ENCODE results near the gene FAM83C.

DNA sequence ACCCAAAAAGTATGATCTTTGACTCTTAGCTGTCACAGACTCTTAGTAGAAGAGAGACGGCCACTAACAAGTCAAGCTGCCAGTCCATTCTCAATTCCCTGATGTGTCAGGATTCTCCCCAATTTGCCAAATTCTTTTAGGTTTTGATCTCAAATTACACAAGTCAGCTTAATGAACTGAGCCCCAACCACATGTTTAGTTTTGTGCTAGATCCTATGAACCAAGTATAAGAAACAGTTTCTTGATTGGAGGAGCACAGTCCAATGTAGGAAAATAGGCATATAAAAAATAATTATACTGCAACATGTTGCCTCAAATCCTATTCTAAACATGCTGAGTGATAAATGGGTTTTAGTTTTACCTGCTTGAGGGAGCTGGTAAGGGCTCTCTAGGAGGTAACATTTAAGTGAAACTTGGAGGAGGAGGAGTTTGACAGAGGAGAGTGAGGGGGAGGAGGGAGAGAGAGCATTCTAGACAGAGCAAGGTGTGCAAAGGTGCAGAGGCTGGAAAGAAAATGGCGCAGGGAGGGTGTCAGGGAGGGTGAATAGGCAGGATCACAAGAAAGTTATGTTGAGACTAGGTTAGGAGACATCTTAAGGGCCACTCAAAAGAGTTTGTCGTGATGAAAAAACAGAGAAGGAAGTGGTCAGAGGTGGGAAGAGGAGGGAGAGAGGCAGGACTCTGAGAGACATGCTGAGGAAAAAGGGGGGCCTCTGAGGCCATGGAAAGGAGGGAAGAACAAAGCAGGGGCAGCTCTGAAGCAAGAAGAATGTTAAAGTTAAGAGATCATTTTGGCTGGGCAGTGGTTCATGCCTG is 22.8 kb upstream of the FAM83C start:
- TF ChIP-seq, protein P1, sequence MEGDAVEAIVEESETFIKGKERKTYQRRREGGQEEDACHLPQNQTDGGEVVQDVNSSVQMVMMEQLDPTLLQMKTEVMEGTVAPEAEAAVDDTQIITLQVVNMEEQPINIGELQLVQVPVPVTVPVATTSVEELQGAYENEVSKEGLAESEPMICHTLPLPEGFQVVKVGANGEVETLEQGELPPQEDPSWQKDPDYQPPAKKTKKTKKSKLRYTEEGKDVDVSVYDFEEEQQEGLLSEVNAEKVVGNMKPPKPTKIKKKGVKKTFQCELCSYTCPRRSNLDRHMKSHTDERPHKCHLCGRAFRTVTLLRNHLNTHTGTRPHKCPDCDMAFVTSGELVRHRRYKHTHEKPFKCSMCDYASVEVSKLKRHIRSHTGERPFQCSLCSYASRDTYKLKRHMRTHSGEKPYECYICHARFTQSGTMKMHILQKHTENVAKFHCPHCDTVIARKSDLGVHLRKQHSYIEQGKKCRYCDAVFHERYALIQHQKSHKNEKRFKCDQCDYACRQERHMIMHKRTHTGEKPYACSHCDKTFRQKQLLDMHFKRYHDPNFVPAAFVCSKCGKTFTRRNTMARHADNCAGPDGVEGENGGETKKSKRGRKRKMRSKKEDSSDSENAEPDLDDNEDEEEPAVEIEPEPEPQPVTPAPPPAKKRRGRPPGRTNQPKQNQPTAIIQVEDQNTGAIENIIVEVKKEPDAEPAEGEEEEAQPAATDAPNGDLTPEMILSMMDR (IDR thresholded peaks at IDR 0.05 in 2 of 3, conservative IDR thresholded peaks at IDR 0.05 in 1 of 3; ENCODE audit: borderline replicate concordance in 1 of 3, insufficient read depth in 1 of 3, low read depth in 2 of 3, low read length in 2 of 3): no peak
- TF ChIP-seq POLR2A (IDR thresholded peaks at IDR 0.05; ENCODE audit: borderline replicate concordance, extremely low read depth, insufficient read depth, insufficient read length) (no peak), SIN3A (IDR thresholded peaks at IDR 0.05; ENCODE audit: low read depth) (no peak), EZH2 (IDR thresholded peaks at IDR 0.05) (no peak), POLR2AphosphoS5 (IDR thresholded peaks at IDR 0.05; ENCODE audit: low read depth, low read length) (no peak), SRF (IDR thresholded peaks at IDR 0.05; ENCODE audit: low read depth) (no peak), RAD21 (IDR thresholded peaks at IDR 0.05; ENCODE audit: low read depth) (no peak), CEBPB (IDR thresholded peaks at IDR 0.05; ENCODE audit: low read depth) (no peak), ZNF274 (IDR thresholded peaks at IDR 0.05; ENCODE audit: low read depth, low read length) (no peak)
- TF ChIP-seq, protein P2, sequence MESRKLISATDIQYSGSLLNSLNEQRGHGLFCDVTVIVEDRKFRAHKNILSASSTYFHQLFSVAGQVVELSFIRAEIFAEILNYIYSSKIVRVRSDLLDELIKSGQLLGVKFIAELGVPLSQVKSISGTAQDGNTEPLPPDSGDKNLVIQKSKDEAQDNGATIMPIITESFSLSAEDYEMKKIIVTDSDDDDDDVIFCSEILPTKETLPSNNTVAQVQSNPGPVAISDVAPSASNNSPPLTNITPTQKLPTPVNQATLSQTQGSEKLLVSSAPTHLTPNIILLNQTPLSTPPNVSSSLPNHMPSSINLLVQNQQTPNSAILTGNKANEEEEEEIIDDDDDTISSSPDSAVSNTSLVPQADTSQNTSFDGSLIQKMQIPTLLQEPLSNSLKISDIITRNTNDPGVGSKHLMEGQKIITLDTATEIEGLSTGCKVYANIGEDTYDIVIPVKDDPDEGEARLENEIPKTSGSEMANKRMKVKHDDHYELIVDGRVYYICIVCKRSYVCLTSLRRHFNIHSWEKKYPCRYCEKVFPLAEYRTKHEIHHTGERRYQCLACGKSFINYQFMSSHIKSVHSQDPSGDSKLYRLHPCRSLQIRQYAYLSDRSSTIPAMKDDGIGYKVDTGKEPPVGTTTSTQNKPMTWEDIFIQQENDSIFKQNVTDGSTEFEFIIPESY (IDR thresholded peaks at IDR 0.05; ENCODE audit: extremely low read depth, insufficient replicate concordance, low read length): no peak
- TF ChIP-seq, protein P3, sequence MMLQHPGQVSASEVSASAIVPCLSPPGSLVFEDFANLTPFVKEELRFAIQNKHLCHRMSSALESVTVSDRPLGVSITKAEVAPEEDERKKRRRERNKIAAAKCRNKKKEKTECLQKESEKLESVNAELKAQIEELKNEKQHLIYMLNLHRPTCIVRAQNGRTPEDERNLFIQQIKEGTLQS (IDR thresholded peaks at IDR 0.05): no peak
- TF ChIP-seq, protein P4, sequence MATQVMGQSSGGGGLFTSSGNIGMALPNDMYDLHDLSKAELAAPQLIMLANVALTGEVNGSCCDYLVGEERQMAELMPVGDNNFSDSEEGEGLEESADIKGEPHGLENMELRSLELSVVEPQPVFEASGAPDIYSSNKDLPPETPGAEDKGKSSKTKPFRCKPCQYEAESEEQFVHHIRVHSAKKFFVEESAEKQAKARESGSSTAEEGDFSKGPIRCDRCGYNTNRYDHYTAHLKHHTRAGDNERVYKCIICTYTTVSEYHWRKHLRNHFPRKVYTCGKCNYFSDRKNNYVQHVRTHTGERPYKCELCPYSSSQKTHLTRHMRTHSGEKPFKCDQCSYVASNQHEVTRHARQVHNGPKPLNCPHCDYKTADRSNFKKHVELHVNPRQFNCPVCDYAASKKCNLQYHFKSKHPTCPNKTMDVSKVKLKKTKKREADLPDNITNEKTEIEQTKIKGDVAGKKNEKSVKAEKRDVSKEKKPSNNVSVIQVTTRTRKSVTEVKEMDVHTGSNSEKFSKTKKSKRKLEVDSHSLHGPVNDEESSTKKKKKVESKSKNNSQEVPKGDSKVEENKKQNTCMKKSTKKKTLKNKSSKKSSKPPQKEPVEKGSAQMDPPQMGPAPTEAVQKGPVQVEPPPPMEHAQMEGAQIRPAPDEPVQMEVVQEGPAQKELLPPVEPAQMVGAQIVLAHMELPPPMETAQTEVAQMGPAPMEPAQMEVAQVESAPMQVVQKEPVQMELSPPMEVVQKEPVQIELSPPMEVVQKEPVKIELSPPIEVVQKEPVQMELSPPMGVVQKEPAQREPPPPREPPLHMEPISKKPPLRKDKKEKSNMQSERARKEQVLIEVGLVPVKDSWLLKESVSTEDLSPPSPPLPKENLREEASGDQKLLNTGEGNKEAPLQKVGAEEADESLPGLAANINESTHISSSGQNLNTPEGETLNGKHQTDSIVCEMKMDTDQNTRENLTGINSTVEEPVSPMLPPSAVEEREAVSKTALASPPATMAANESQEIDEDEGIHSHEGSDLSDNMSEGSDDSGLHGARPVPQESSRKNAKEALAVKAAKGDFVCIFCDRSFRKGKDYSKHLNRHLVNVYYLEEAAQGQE (IDR thresholded peaks at IDR 0.05; ENCODE audit: low read depth): no peak
